GM23338 (cell line): ENCODE measurements around the gene ELFN1.

ENCODE experiments used
- CREB1 ChIP-seq: fragments of 250-450 bp; sonication (Bioruptor Pico); IDR thresholded peaks from 2 replicates; pipeline ENCODE4 v1.5.0; 2020; ENCODE audit warnings: low read depth, mild to moderate bottlenecking, moderate library complexity
- EZH2 ChIP-seq: fragments of 200-600 bp; sonication (generic); IDR thresholded peaks from one replicate; pipeline ENCODE4 v1.8.0; 2017; ENCODE audit warnings: antibody characterized with exemption, mild to moderate bottlenecking, low read depth; ENCODE audit not compliant: unreplicated experiment
- EZH2phosphoT487 ChIP-seq: fragments of 200-600 bp; sonication (generic); IDR thresholded peaks from one replicate; pipeline ENCODE4 v1.8.1; 2018; ENCODE audit warnings: antibody characterized with exemption; ENCODE audit not compliant: unreplicated experiment
- POLR2AphosphoS5 ChIP-seq: IDR thresholded peaks from 2 replicates; pipeline ENCODE4 v1.6.1; 2016; ENCODE audit warnings: antibody characterized with exemption, low read depth
- ZNF114 ChIP-seq: fragments of 250-450 bp; sonication (Bioruptor Pico); IDR thresholded peaks from 2 replicates; pipeline ENCODE4 v1.5.0; 2020; ENCODE audit warnings: mild to moderate bottlenecking, moderate library complexity
- ZNF331 ChIP-seq: fragments of 250-450 bp; sonication (Bioruptor Pico); IDR thresholded peaks from 2 replicates; pipeline ENCODE4 v1.5.0; 2020; ENCODE audit warnings: low read depth, mild to moderate bottlenecking, moderate library complexity
- TF ChIP-seq, protein P1 (sequence below), 2 experiments: fragments of 200-600 bp in 1 of 2; sonication (generic) in 1 of 2; conservative IDR thresholded peaks; 2 replicates each; pipeline versions ENCODE4 v1.5.1 to v1.6.1; 2016 to 2017; ENCODE audit warnings: antibody characterized with exemption in 2 of 2, low read depth in 2 of 2, mild to moderate bottlenecking in 2 of 2, moderate library complexity in 1 of 2
- TF ChIP-seq, protein P2 (sequence below): IDR thresholded peaks from one replicate; pipeline ENCODE4 v1.6.1; 2018; ENCODE audit warnings: antibody characterized with exemption; ENCODE audit not compliant: unreplicated experiment
- TF ChIP-seq, protein P3 (sequence below): IDR thresholded peaks from 2 replicates; pipeline ENCODE4 v1.6.1; 2016; ENCODE audit warnings: antibody characterized with exemption
- TF ChIP-seq, protein P4 (sequence below): fragments of 250-450 bp; sonication (Bioruptor Pico); IDR thresholded peaks from 2 replicates; pipeline ENCODE4 v1.5.0; 2020; ENCODE audit warnings: mild to moderate bottlenecking, moderate library complexity

DNA sequence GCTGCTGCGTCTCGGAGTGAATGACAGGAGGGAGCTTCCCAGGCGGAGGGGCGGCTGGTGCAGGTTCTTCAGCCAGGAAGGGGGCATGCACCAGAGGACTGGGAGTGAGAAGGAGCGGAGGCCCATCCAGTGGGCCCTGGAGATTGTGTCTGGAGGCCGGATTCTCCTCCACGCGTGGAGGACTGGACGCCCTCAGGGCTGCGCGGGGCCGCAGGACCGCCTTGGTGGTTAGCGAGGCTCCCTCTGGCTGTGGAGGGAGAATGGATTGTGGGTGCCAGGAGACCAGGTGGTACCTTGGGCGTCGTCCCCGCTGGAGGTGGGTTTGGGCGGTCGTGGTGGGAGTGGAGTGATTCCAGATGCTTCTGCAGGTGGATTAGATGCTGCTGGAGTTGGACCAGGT is 68.9 kb downstream of the ELFN1 start:
- TF ChIP-seq POLR2AphosphoS5 (no peak), CREB1 (no peak), EZH2 (no peak), EZH2phosphoT487 (no peak), ZNF331 (CRISPR knock-in tag) (no peak), ZNF114 (CRISPR knock-in tag) (no peak)
- TF ChIP-seq, protein P1, sequence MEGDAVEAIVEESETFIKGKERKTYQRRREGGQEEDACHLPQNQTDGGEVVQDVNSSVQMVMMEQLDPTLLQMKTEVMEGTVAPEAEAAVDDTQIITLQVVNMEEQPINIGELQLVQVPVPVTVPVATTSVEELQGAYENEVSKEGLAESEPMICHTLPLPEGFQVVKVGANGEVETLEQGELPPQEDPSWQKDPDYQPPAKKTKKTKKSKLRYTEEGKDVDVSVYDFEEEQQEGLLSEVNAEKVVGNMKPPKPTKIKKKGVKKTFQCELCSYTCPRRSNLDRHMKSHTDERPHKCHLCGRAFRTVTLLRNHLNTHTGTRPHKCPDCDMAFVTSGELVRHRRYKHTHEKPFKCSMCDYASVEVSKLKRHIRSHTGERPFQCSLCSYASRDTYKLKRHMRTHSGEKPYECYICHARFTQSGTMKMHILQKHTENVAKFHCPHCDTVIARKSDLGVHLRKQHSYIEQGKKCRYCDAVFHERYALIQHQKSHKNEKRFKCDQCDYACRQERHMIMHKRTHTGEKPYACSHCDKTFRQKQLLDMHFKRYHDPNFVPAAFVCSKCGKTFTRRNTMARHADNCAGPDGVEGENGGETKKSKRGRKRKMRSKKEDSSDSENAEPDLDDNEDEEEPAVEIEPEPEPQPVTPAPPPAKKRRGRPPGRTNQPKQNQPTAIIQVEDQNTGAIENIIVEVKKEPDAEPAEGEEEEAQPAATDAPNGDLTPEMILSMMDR (conservative IDR thresholded peaks at IDR 0.05; ENCODE audit: low read depth in 2 of 2): no peak
- TF ChIP-seq, protein P2, sequence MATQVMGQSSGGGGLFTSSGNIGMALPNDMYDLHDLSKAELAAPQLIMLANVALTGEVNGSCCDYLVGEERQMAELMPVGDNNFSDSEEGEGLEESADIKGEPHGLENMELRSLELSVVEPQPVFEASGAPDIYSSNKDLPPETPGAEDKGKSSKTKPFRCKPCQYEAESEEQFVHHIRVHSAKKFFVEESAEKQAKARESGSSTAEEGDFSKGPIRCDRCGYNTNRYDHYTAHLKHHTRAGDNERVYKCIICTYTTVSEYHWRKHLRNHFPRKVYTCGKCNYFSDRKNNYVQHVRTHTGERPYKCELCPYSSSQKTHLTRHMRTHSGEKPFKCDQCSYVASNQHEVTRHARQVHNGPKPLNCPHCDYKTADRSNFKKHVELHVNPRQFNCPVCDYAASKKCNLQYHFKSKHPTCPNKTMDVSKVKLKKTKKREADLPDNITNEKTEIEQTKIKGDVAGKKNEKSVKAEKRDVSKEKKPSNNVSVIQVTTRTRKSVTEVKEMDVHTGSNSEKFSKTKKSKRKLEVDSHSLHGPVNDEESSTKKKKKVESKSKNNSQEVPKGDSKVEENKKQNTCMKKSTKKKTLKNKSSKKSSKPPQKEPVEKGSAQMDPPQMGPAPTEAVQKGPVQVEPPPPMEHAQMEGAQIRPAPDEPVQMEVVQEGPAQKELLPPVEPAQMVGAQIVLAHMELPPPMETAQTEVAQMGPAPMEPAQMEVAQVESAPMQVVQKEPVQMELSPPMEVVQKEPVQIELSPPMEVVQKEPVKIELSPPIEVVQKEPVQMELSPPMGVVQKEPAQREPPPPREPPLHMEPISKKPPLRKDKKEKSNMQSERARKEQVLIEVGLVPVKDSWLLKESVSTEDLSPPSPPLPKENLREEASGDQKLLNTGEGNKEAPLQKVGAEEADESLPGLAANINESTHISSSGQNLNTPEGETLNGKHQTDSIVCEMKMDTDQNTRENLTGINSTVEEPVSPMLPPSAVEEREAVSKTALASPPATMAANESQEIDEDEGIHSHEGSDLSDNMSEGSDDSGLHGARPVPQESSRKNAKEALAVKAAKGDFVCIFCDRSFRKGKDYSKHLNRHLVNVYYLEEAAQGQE: no peak
- TF ChIP-seq, protein P3, sequence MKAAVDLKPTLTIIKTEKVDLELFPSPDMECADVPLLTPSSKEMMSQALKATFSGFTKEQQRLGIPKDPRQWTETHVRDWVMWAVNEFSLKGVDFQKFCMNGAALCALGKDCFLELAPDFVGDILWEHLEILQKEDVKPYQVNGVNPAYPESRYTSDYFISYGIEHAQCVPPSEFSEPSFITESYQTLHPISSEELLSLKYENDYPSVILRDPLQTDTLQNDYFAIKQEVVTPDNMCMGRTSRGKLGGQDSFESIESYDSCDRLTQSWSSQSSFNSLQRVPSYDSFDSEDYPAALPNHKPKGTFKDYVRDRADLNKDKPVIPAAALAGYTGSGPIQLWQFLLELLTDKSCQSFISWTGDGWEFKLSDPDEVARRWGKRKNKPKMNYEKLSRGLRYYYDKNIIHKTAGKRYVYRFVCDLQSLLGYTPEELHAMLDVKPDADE: no peak
- TF ChIP-seq, protein P4, sequence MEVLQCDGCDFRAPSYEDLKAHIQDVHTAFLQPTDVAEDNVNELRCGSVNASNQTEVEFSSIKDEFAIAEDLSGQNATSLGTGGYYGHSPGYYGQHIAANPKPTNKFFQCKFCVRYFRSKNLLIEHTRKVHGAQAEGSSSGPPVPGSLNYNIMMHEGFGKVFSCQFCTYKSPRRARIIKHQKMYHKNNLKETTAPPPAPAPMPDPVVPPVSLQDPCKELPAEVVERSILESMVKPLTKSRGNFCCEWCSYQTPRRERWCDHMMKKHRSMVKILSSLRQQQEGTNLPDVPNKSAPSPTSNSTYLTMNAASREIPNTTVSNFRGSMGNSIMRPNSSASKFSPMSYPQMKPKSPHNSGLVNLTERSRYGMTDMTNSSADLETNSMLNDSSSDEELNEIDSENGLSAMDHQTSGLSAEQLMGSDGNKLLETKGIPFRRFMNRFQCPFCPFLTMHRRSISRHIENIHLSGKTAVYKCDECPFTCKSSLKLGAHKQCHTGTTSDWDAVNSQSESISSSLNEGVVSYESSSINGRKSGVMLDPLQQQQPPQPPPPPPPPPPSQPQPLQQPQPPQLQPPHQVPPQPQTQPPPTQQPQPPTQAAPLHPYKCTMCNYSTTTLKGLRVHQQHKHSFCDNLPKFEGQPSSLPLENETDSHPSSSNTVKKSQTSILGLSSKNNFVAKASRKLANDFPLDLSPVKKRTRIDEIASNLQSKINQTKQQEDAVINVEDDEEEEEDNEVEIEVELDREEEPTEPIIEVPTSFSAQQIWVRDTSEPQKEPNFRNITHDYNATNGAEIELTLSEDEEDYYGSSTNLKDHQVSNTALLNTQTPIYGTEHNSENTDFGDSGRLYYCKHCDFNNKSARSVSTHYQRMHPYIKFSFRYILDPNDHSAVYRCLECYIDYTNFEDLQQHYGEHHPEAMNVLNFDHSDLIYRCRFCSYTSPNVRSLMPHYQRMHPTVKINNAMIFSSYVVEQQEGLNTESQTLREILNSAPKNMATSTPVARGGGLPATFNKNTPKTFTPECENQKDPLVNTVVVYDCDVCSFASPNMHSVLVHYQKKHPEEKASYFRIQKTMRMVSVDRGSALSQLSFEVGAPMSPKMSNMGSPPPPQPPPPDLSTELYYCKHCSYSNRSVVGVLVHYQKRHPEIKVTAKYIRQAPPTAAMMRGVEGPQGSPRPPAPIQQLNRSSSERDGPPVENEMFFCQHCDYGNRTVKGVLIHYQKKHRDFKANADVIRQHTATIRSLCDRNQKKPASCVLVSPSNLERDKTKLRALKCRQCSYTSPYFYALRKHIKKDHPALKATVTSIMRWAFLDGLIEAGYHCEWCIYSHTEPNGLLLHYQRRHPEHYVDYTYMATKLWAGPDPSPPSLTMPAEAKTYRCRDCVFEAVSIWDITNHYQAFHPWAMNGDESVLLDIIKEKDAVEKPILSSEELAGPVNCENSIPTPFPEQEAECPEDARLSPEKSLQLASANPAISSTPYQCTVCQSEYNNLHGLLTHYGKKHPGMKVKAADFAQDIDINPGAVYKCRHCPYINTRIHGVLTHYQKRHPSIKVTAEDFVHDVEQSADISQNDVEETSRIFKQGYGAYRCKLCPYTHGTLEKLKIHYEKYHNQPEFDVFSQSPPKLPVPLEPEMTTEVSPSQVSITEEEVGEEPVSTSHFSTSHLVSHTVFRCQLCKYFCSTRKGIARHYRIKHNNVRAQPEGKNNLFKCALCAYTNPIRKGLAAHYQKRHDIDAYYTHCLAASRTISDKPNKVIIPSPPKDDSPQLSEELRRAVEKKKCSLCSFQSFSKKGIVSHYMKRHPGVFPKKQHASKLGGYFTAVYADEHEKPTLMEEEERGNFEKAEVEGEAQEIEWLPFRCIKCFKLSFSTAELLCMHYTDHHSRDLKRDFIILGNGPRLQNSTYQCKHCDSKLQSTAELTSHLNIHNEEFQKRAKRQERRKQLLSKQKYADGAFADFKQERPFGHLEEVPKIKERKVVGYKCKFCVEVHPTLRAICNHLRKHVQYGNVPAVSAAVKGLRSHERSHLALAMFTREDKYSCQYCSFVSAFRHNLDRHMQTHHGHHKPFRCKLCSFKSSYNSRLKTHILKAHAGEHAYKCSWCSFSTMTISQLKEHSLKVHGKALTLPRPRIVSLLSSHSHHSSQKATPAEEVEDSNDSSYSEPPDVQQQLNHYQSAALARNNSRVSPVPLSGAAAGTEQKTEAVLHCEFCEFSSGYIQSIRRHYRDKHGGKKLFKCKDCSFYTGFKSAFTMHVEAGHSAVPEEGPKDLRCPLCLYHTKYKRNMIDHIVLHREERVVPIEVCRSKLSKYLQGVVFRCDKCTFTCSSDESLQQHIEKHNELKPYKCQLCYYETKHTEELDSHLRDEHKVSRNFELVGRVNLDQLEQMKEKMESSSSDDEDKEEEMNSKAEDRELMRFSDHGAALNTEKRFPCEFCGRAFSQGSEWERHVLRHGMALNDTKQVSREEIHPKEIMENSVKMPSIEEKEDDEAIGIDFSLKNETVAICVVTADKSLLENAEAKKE (CRISPR knock-in tag): no peak
